Measurements from ENCODE around the gene FRMD1.

GRCh38 chr6:168109171-168109570 lies 30.2 kb upstream of the FRMD1 start:
- TF ChIP-seq POLR2A (IDR thresholded peaks at IDR 0.05), result no peak
- TF ChIP-seq CTCF (IDR thresholded peaks at IDR 0.05), result no peak
- TF ChIP-seq EP300 (IDR thresholded peaks at IDR 0.05), result no peak
